Fibroblast of the conjunctiva (primary cell): ENCODE measurements around the gene OR7A5.
"Not testable (repeated sequence)": the region's sequence is repeated elsewhere in the genome, so short reads cannot be mapped to it uniquely, and the experiment has no call there.

Experiments
- DNase-seq: peaks from one replicate; pipeline ENCODE4 v3.0.0-alpha.2; 2010; ENCODE audit warnings: low read depth

The OR7A5 gene

DNA sequence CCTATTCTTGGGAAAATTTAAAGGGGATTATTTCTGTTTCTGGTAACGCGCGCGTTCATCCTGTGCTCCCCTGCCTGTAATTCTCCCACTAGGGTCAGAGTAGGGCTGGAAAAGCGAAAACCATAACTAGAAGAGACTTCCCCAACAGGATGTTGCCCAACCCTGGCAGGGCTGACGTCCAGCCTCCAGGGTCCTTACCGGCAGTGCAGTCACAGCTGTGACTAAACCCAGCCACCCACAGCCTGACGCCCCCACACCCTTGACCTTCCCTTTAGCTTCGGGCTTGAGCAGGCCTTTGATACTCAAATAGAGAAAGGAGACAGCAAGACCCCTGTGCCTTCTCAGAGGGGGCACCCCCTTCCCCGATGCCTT, 50.3 kb downstream of the OR7A5 start:
- DNase-seq: not testable (repeated sequence)

DNA sequence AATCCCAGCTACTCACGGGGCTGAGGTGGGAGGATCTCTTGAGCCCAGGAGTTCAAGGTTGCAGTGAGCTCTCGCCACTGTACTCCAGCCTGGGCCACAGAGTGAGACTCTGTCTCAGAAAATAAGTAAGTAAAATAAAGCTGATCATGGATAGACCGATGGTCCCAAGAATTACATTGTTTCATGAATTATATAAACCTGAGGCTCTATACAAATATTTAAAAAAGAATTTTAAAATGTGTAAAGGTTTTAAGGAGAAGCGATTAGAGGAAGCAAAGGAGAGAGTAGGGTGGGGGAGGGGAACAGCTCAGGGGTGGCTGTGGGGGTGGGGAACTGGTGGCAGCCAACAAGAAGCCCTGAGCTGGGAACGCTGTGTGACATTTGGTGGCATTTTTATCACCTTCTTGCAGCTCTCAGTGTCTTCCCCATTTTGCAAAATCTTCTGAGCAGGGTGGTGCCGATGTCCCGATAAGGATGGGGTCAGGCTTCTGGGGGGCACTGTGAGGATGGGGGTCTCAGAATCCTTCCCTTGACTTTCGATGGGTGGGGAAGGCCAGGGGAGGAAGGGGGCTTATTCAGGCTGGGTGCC, 51.5 kb downstream of the OR7A5 start:
- DNase-seq: not testable (repeated sequence)

- no peak for DNase-seq
These were observed 52.2 kb downstream of the OR7A5 start for GRCh38 chr19:14782626-14783409.

GRCh38 chr19:14781713-14782536, 53.1 kb downstream of the OR7A5 start:
- not testable (repeated sequence) for DNase-seq

DNA sequence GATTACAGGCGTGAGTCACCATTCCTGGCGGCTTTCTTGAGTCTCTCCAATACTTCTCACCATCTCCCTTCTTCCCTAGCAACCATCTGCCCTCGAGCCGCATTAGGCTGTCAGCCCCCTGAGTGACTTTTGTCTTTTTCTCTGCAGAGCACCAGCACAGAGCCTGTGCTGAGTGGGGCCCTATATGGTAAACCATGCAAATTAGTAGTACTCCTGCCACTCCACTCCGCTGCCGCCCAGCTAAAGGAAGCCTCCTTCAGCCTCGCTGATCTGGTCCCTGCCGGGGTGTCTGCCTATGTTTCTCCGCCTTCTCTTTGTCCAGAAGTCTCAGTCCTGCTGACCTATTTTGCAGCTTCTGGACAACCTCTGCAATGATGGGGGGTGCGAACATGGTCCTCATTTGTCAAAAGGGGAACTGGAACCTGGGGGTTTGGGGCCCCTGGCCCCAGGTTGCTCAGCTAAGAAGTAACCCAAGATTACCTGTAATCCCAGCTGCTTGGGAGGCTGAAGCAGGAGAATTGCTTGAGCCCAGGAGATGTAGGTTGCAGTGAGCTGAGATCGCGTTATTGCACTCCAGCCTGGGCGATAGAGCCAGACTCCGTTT, 54.3 kb downstream of the OR7A5 start:
- not testable (repeated sequence) for DNase-seq

DNA sequence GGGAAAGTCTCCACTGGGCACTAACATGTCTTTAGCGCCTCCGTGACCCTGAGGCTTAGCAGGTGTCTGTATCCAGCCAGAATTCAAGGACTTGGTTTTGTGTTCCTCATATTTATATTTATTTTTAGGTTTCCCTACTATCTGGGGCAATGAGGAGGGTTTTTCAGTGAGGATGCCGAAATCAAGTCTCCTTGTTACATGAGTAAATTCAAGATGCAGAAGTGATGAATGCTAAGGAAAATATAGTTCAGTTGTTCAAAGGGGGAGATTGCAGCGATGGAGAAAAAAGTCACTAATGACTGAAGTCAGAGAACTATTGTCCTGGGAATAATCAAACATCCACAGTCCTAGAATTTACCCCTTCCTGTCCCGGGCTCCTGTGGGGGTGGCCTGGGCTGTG, 55.8 kb downstream of the OR7A5 start:
- no peak for DNase-seq

- not testable (repeated sequence) for DNase-seq
These were observed 56.7 kb downstream of the OR7A5 start, which contains the start of gene ADGRE2 for GRCh38 chr19:14778110-14778845. ADGRE2 (minus strand) TSS chr19:14778560; CDS start chr19:14776756, 1,804 bp downstream.

- not testable (repeated sequence) for DNase-seq
These were observed 57.3 kb downstream of the OR7A5 start for GRCh38 chr19:14777645-14778044.
